DND-41 (cell line): ENCODE data around the gene PLD1.

Source experiments
- EZH2 ChIP-seq: IDR thresholded peaks from 3 replicates; pipeline ENCODE4 v1.6.1; 2012; ENCODE audit warnings: borderline replicate concordance, low read depth, mild to moderate bottlenecking, moderate library complexity, low read length, inconsistent platforms; ENCODE audit not compliant: severe bottlenecking
- TF ChIP-seq, protein P1 (sequence below): IDR thresholded peaks from 2 replicates; pipeline ENCODE4 v1.5.1; 2012; ENCODE audit warnings: borderline replicate concordance, low read length, moderate library complexity, mild to moderate bottlenecking; ENCODE audit not compliant: poor library complexity, severe bottlenecking; ENCODE audit errors: extremely low read depth

DNA sequence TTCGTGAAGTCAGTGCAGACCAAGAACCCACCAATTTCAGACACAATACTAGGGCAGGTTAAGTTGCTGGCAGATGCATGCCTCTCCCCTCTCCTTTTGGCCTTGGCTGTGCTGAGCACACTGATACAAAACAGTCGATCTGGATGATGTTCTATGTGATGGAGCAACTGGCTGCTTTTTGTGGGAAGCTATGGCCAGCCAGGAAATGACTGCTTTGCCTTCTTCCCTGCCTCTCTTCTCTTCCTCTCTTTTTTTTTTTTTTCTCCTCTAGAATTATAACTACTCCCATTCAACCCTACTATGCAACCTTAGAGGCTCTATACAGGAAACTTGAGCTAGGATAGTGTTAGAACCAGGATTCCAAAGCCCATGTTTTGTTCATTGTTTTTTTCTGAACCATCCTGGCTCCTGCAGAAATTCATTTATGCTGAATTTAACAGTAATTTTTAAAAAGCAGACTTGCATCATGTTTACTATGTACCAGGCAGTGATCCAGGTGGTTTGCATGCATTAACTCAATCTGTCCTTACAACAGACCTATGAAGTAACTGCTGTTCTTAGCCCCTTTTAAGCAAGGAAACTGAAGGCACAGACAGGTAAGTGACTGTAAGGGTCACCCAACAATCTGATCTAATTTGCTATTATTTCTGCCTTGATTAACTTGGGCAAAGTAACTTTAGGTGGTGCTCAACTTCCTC, 62.9 kb downstream of the PLD1 start:
- TF ChIP-seq, protein P1, sequence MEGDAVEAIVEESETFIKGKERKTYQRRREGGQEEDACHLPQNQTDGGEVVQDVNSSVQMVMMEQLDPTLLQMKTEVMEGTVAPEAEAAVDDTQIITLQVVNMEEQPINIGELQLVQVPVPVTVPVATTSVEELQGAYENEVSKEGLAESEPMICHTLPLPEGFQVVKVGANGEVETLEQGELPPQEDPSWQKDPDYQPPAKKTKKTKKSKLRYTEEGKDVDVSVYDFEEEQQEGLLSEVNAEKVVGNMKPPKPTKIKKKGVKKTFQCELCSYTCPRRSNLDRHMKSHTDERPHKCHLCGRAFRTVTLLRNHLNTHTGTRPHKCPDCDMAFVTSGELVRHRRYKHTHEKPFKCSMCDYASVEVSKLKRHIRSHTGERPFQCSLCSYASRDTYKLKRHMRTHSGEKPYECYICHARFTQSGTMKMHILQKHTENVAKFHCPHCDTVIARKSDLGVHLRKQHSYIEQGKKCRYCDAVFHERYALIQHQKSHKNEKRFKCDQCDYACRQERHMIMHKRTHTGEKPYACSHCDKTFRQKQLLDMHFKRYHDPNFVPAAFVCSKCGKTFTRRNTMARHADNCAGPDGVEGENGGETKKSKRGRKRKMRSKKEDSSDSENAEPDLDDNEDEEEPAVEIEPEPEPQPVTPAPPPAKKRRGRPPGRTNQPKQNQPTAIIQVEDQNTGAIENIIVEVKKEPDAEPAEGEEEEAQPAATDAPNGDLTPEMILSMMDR: no peak
- TF ChIP-seq EZH2: no peak
